SU-DHL-6 (cell line): ENCODE measurements around the gene MRPS18C.

Source experiments
- EZH2phosphoT487 ChIP-seq: fragments of 200-600 bp; sonication (generic), shearing (Covaris generic); conservative IDR thresholded peaks from 2 replicates; pipeline ENCODE4 v1.6.1; 2018; ENCODE audit warnings: mild to moderate bottlenecking, antibody characterized with exemption, low read length, moderate library complexity, mixed read lengths
- TF ChIP-seq, protein P1 (sequence below): fragments of 200-600 bp; sonication (generic); IDR thresholded peaks from one replicate; pipeline ENCODE4 v1.5.1; 2017; ENCODE audit warnings: antibody characterized with exemption, mild to moderate bottlenecking, low read length, moderate library complexity; ENCODE audit not compliant: insufficient read depth, poor library complexity, severe bottlenecking

DNA sequence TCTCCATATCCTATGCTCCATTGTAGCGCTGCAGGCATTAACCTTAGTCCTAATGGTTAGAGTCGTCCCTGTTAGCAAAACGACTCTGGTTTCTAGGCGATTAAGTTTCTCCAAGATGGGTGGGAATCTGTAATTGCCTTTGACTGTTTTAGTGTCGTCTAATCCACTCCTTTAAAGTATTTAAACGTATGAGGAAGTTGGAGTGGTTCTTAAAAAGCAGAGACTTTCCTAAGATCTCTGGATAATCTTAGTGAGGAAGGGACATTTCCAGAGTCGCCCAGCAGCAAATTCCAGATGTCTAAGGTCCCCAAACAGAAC is 285 bp downstream of the MRPS18C start:
- TF ChIP-seq, protein P1, sequence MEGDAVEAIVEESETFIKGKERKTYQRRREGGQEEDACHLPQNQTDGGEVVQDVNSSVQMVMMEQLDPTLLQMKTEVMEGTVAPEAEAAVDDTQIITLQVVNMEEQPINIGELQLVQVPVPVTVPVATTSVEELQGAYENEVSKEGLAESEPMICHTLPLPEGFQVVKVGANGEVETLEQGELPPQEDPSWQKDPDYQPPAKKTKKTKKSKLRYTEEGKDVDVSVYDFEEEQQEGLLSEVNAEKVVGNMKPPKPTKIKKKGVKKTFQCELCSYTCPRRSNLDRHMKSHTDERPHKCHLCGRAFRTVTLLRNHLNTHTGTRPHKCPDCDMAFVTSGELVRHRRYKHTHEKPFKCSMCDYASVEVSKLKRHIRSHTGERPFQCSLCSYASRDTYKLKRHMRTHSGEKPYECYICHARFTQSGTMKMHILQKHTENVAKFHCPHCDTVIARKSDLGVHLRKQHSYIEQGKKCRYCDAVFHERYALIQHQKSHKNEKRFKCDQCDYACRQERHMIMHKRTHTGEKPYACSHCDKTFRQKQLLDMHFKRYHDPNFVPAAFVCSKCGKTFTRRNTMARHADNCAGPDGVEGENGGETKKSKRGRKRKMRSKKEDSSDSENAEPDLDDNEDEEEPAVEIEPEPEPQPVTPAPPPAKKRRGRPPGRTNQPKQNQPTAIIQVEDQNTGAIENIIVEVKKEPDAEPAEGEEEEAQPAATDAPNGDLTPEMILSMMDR: no peak
- no peak for TF ChIP-seq EZH2phosphoT487
